Suppressor macrophage treated with lipopolysaccharide for 4 hours (primary cell): ENCODE data around the gene KCNA3.
A peak's percentile ranks its signal among the peaks of the same experiment; 100 is the strongest.

ENCODE experiments used
- DNase-seq: peaks from one replicate; pipeline ENCODE4 v3.0.0-alpha.2; 2020

Gene KCNA3

DNA sequence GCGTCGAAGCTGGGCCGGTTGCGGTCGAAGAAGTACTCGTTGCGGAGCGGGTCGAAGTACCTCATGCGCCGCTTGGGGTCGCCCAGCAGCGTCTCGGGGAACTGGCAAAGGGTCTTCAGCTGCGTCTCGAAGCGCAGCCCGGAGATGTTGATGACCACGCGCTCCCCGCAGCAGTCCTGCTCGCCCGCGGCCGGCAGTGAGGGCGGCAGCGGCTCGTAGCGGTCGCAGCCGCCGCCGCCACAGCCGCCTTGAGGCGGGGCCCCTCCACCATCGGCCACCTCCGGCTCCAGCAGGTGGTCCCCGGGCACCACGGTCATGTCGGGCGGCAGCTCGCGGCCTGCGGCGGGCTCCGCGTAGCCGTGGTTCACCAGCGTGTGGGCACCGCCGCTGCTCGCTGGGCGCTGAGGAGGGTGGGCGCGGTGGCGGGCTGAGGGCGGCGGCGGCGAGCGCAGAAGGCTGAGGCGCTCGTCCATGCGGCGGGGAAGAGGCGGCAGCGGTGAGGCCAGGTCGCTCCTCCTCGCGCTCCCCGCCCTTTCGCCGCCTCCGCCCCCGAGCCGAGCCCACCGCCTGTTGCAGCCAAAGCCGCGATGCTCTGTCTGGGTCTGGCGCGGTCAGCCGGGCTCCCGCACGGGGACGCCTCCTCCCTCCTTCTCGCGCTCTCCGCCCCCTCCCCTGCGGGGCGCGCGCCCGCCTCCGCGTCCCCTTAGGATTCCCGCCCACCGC lies at the start of gene KCNA3:
Gene KCNA3 (minus strand): TSS at position 604 of the 723 bp plus-strand sequence. CDS start 131 bp downstream, at position 473.
- no peak for DNase-seq

DNA sequence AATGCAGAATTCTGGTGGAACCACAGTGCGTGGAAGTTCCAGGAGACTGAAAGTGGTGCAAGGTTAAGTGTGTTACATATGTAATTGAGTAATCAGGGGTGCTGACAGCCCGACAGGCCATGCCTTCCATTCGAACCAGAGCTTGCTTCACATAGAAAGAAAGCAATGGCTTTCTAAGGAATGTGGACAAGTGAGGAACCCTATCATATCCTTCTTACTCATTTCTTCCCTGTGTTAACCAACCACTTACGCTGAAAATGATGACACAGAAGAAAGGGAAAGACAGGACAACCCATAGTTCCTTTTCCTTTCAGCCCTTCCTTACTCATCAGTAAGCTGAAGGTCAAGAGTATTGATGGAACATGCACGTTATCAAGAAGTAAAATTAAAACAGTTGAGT lies 48.1 kb upstream of the KCNA3 start:
- peak; percentile 88 for DNase-seq

DNA sequence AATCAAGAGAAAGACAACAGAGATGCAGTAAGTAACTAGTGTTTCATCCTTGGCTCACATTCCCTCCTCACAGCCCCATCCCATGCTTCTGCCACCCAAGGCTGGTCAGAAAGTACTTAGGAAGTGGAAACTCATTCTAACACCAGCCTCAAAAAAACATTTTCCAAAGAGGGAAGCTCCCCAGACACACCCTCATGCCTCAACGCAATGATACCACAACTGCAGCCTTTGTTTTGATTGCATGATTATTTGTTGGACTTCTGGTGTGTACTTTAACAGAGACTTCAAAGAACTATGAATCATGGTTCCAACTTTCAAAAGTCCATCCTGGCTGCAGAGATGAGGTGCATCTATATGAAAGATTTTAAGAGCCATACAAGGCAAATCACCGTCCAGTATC lies 45.2 kb upstream of the KCNA3 start:
- peak; percentile 46 for DNase-seq

DNA sequence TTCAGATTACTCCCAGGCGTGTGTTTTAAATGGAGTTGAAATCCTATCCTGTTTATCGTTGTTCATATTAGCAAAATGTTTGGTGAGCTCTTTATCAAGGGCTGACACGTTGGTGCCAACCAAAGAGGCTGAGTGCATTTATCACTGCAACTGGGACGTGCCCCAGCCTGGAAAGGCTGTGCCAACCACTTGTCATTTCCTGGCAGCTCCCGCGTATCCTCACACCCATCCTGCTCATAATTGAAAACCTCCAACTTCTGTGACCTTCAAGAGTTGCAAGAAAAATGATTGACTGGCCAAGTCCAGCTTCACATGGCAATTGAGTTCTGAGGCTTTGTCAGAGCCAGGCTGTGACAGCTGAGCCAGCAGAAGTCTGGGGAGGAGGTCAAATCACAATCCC lies 43.7 kb upstream of the KCNA3 start:
- no peak for DNase-seq

DNA sequence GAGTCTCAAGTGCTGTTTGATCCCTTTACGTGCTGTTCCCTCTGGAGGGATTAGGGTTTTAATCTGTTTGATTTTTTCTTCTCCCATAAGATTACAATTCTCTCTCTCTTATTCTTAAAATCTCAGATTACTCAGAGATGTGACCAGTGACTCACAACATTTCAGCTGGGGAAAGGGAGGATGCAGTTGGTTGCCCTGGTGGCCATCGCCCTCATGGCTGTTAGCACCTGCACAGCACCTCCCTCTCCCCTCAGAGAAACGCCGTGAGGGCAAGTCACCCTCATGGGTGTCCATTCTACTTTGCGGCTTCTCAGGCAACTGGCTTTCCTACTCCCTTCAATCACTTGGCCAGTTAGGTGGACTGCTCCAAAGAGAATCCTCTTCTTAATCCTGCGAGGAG lies 42.4 kb upstream of the KCNA3 start:
- no peak for DNase-seq

DNA sequence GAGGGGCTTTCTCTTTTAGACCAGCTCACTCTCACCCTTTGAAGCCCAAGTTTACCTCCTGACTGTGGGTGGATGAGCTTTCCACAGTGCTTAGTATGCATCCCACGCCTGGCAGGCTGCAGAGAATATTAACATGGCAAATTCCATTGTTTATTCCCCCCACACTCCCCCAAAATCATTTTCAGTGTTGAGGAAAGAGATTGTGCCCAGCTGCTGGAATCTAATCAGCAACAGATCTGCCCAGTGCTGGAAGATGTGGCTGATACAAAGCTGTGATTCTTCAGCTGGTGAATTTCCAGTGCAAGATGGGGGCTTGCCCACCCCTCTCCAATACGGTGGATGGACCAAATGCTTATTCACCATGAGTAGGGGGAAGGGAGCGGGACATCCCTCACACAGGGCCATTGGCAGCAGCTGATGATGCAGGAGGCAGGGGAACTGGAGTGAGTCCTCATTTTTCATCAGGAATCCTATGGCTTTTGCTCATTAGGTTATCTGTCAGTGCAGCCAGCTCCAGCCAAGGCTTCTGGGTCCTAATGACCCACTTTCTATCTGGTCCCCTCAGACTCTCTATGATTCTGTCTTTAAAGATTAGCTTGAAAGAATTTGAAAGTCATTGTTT lies 39.7 kb upstream of the KCNA3 start:
- no peak for DNase-seq

DNA sequence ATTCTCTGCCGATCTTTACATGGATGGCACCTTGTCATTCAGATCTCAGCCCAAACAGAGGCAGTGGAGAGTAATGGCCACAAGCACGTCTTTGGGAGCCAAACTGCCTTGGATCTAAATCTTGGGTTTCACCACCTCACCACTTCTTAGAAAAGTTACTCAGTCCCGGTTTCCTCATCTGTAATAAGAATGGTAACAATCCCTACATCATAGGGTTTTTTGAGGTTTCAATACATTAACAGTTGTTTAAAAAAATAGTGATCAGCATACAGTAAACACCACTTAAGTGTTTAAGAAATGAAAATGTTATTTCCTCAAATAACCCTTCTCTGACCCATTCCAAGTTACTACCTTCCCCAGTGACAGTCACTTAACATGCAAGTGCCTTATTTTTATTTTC lies 38.5 kb upstream of the KCNA3 start:
- no peak for DNase-seq

DNA sequence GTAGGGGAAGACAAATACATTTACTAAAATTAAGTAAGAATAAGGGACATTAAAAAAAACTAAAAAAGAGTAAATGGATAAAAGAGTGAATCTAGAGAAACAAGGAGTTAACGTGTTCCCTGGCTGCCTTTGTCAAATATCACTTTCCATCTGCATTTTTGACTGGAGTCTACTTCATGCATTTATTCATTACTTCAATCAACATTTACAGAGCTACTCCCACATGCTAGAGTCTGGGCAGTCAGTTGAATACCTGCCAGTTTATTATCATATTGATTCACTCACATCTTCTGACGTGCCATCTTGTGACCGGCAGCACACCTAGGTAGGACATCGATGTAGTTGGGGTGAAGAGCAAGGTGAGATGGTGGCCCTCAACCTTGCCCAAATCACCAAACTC lies 35.6 kb upstream of the KCNA3 start:
- no peak for DNase-seq

DNA sequence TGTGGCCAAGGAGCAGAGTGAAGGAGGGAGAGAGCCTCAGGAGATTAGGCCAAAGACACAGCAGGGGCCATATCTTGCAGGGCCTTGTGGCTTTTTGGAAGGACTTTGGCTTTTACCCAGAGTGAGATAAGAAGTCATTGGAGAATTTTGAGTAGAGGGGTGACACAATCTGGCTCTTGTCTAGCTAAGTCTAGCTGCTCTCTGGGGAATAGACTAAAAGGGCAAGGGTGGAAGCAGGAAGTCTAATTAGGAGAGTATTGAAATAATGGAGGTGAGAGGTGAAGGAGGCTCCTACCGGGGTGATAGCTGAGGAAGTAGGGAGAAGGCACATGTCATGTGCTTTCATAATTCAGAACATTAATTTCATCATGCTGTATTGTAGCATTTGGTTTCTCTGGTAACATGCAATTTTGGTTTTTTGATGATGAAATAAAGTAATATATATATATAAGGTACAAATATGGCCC lies 34.3 kb upstream of the KCNA3 start:
- DNase-seq: peak; percentile 39

DNA sequence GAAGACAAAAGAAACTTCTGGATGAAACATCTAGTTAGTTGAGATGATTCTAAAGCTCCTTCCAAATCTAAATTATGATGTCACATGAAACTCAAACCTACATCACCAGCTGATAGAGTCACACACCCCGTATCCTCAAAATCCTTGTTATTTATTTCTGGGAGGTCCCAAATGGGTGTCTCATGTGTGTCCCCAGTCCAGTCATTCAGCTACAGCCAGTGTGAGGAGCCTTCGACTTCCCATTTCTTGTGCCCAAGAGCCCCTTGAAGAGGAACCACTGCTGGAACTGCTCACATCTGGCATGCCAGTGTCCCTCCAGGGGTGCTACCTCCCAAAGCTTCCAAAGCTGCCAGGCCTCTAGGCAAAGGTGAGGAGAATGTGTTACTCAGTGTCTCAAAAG lies 32.5 kb upstream of the KCNA3 start:
- DNase-seq: peak; percentile 80

DNA sequence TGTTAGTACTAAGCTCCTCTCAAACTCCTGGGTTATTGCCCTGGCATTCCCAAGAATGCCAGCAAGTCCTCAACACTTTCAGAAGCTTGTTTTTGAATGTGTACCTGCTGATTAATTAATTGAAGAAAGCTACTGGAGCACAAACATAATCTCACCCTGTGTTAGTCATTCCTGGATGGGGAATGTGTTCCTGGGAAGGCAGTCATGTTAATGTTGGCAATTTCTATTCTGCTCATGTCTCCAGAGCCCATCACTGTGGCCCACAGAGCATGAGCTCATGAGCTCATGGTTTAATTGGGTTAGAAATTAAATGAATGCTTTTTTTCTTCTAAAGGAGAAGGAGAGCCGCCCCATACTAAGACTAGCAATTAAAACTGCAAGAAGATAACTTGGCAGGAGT lies 31.9 kb upstream of the KCNA3 start:
- DNase-seq: no peak

DNA sequence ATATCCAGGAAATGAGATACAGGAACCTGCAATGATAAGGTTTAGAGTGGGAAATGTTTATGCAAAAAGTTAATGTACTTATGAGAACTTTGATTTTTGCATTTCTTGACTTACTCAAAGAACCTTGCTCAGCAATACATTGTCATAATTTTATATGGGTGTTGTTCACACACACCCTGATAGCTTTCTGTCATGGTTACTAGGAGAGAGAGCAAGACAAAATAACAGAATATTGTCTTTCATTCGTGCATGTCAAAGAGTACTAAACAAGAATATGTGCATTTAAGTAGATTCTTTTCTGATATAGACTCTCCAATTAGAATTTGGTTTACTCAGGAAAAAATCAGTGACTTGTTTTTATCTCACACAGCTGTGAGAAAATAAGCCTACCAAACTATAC lies 27.5 kb upstream of the KCNA3 start:
- no peak for DNase-seq

DNA sequence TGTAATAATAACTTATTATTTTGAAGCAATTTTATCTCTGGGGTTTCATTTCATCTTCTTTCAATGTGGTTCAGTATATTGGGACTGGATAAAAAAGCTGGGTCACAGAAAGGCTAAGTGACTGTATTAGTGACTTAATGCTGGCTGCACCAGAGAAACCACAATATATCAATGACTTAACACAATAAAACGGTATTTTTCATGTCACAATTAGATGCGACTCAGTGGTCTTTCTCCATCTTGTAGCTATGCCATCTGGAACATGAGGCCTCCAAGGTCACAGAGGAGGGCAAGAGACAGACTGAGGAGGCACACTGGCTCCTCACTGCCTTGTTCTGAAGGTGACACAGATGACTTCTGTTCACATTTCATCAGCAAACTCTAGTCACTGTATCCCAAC lies 26.0 kb upstream of the KCNA3 start:
- DNase-seq: no peak

DNA sequence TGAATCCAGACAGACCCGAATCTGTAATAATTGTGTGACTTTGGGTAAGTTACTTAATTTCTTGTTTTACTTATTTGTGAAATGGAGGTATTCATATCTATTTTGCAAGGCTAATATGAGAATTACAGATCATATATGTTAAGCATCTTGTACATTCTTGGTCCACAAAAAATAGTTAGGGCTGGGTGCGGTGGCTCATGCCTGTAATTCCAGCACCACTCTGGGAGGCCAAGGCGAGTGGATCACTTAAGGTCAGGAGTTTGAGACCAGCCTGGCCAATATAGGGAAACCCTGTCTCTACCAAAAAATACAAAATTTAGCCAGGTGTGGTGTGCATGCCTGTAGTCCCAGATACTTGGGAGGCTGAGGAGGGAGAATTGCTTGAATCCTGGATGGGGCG lies 22.9 kb upstream of the KCNA3 start:
- DNase-seq: no peak

DNA sequence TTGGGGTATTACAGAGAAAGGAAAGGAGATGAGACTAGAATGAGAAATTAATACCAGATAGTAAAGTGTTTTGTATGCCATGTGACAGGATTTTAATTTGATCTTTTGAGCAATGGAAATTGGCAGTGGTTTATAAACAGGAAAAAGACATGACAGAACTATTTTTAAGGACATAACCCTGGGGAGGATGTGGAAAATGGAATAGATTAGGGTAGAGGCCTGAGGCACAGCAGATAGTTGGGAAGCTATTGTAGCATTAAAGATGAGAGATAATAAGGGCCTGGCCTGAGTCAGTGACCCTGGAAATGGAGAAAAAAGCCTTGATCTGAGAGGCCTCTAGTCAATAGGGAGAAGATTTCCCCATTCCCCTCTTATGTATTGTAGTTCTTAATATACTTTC lies 22.1 kb upstream of the KCNA3 start:
- DNase-seq: no peak

DNA sequence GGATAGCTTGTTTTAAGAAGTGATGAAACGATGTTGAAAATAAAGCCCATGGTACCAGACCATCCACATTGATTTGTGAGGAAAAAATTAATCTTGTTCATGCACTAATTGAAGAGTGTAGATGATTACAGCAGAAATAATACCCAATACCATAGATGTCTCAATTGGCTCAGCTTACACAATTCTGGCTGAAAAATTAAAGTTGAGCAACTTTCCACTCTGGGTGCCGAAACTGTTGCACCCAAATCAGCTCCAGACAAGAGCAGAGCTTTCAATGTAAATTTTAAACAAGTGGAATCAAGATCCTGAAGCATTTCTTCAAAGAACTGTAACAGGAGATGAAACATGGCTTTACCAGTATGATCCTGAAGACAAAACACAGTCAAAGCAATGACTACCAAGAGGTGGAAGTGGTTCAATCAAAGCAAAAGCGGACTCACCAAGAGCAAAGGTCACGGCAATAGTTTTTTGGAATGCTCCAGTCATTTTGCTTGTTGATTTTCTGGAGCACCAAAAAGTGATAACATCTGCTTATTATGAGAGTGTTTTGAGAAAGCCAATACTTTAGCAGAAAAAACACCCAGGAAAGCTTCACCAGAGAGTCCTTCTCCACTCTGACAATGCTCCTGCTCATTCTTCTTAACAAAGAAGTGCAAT lies 16.1 kb upstream of the KCNA3 start:
- no peak for DNase-seq

DNA sequence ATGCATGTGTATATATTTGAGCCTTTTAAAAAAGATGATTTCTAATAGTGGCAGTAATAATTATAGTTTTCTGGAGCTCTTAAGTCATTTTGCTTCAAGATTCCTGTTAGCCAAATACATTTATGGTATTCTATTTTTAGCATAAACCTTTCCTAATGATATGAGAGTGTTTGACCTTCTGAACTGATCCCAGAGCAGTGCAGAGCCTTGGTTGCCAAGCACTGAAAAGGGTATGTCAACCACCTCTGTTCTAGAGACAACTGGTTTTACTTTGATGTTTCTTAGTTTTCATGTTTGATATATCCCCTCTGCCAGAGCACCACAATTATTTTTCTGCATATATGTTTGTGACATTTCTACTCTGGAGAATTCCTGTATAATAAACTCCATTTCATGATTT lies 15.1 kb upstream of the KCNA3 start:
- DNase-seq: no peak

DNA sequence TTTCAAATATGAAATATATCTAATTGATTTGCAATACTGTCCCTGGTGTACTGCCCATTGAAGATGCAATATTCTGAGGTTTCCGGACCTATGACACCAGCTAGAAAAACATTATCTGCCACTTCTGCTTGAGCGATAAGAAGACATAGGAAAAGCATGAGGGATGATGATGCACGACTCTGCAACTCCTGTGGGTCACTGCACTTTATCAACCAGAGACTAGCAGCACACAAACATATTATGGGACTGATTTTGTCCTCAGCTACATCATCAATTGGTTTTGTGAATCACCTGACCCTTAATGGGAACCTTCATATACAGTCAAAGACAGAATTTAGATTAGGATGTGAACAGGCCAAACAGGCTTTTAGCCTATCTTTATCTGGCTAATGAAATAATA lies 13.8 kb upstream of the KCNA3 start:
- DNase-seq: no peak

DNA sequence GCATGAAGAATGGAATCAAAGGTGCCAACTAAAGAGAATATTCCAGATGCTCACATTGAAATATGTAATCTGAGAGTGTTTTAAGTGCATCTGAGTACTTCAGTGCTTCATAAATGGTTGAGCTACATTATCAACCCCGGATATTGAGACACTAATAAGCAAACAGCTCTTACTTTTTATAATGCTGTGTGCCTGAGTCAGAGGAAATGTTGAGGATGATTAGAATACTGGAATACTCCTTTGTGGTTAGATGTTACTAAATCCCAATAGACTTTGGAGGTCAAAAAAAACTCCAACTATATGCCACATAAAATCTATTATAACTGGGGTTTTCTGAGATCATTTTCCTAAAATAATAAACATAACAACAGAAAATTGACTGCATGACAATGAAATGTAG lies 12.5 kb upstream of the KCNA3 start:
- DNase-seq: no peak

DNA sequence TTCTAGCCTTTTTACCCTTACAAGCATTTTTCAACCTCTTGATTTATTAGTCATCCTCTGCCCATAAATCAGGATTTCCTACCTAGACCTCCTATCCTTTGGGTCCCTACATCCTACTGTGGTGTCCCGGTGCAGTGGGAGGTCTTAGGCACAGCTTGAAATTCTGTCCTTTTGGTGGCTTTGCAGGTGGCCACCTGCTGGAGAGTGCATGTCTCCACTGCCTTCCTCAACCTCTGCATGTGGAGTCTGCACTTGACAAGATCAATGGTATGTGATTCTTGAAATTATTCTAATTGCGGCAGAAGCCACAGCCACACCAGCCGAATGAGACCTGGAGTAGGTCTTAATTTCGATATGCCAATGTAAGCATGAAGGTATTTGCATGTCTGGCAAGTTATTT lies 11.4 kb upstream of the KCNA3 start:
- no peak for DNase-seq

DNA sequence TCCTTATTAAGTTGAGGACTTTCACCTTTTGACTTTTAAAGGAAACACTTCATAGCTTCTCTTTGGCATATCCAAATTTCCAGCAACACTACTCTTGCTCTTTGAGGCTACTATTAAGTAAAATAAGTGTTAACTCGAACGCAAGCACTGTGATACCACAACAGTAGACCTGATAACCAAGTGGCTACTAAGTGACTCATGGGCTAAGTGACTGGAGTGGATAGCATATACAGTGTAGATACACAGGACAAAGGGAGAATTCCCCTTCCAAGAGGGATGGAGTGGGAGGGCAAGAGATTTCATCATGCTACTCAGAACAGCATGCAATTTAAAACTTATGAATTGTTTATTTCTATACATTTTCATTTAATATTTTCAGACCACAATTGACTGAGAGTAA lies 9.8 kb upstream of the KCNA3 start:
- peak; percentile 53 for DNase-seq

DNA sequence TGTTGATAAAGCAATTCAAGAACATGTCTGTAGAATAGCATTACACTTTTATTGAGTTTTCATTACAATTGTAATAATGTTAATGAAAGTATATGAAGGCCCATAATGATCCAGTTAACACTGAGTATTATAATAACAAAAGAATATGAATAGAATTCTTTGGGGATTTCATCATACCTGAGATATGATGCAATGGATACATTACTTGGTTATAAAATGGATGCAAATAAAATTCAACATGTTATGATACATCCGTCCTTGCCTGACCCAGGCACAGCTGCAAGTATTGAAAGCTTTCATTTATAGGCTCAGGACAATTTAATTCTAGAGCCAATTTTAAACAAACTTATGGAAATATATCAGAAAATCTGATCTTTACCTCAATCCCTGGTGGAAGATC lies 8.2 kb upstream of the KCNA3 start:
- DNase-seq: no peak

DNA sequence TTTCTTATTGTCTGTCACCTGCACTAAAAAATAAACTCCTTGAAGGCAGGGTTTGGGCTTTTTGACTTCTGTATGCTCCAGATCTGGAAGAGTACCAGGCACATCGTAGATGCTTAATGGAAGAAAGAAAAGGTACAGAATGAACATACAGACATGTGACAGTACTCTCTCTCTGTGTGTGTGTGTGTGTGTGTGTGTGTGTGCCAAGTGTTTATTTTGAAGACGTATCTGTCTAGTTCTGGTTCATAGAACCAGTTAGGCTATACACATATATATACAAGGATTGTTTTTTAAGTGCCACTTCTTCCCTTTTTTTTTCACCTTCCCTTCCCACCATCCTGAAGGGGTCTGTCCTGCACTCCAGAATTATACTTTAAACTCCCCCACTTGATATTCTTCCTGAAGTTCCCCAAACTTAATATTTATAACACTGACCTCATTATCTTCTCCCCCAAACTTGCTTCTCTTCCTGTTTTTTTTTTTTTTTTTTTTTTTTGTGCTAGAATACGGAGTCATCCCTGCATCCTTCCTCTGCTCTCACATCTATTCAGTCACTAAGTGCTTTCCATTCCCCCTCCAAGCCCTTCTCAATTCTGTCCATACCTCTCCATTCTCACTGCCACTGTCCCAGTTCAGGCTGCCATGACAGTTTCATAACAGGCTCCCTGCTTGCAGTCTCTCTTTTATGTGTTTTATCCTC lies 5.4 kb upstream of the KCNA3 start:
- no peak for DNase-seq

DNA sequence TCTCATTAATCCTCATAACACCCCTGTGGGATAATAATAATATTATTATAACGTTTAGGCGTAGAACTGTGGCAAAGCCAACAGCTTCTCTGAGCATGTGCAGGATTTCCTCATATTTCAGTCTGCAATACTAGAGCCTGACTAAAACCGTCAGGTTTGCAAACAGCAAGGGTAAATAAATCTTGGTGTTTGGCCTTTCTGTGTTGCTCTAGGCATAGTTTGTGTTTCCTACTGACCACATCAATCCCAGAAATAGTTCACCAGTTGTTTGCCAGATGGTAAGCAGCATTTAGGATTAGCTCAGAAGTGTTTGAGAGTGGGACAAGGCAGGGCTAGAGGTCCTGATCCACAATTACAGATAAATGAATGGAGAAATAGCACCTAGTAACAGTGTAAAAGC lies 2.8 kb upstream of the KCNA3 start:
- no peak for DNase-seq
